HepG2 (cell line): ENCODE results near the gene PRSS33. TPM values are rescaled to one million over a fixed set of nuclear protein-coding genes. Genes with fewer than 3 reads are reported as not detected.

Source experiments
- ATAC-seq: fragments of 200-7000 bp; cut with Tn5 transposase; 3 replicates; pipeline ENCODE4 v1.9.1; 2020; ENCODE audit warnings: mild to moderate bottlenecking, moderate library complexity
- BruUV-seq: library from RNA; stranded (reverse); fragments of 400-500 nt; replicated peaks from 2 replicates; lab custom pipeline; 2021; lab: Mats Ljungman, UMichigan
- CTCF ChIA-PET: fragments of 300-600 bp; formaldehyde crosslinking; extraction: SDS; loops from one replicate; lab custom pipeline; 2021; ENCODE audit warnings: low total read pairs, inconsistent platforms, low intra/inter-chr PET ratio; lab: Yijun Ruan, JAX
- POLR2A ChIA-PET: fragments of 350-600 bp; sonication (Branson Sonifier 250); formaldehyde crosslinking; loops from one replicate; lab custom pipeline; 2020; ENCODE audit warnings: antibody characterized with exemption, inconsistent platforms; lab: Yijun Ruan, JAX
- DNase-seq: peaks from one replicate; pipeline ENCODE4 v3.0.0-alpha.2; 2015; ENCODE audit warnings: low spot score
- FAIRE-seq: peaks from 3 replicates; lab custom pipeline; 2011; peaks lifted over from hg19 to GRCh38; lab: Jason Lieb, UNC
- H2AFZ ChIP-seq: one replicate; pipeline ENCODE4 v1.6.1; 2011; ENCODE audit warnings: low read length, inconsistent platforms
- H3K27ac ChIP-seq: fragments of 300-600 bp; 3 replicates; pipeline ENCODE4 v1.8.0; 2011; ENCODE audit warnings: mixed run types, mild to moderate bottlenecking, mixed read lengths, low read length, inconsistent platforms; ENCODE audit not compliant: insufficient read depth; ENCODE audit errors: extremely low read length
- H3K27me3 ChIP-seq, 2 experiments: fragments of 200-600 bp in 1 of 2; 2 replicates in 1 of 2; 3 replicates in 1 of 2; pipeline versions ENCODE4 v1.6.0 to v1.8.0; 2011; ENCODE audit warnings: low read length in 2 of 2, mild to moderate bottlenecking in 2 of 2, moderate library complexity in 2 of 2, inconsistent platforms in 1 of 2; ENCODE audit not compliant: insufficient read depth in 2 of 2, control insufficient read depth in 1 of 2
- H3K36me3 ChIP-seq, 2 experiments: fragments of 200-600 bp in 1 of 2; replicated peaks in 1 of 2; 2 replicates in 1 of 2; 3 replicates in 1 of 2; pipeline versions ENCODE4 v1.5.1 to v1.8.0; 2011; ENCODE audit warnings: low read length in 2 of 2, inconsistent platforms in 1 of 2; ENCODE audit not compliant: insufficient read depth in 2 of 2, control insufficient read depth in 1 of 2
- H3K4me1 ChIP-seq: 2 replicates; pipeline ENCODE4 v1.5.1; 2012; ENCODE audit warnings: low read length, inconsistent platforms; ENCODE audit not compliant: insufficient read depth
- H3K4me2 ChIP-seq: 2 replicates; pipeline ENCODE4 v1.6.0; 2011; ENCODE audit warnings: low read depth, low read length, inconsistent platforms
- H3K4me3 ChIP-seq, 3 experiments: fragments of 200-600 bp in 1 of 3; sonication (generic), shearing (Covaris generic) in 1 of 3; replicated peaks in 1 of 3; 2 replicates each; pipeline ENCODE4 v1.5.1; 2011 to 2016; ENCODE audit warnings: low read length in 3 of 3, inconsistent platforms in 2 of 3, low read depth in 2 of 3, mild to moderate bottlenecking in 2 of 3, control low read depth in 1 of 3, mixed read lengths in 1 of 3; ENCODE audit not compliant: insufficient read depth in 1 of 3
- H3K79me2 ChIP-seq: one replicate; pipeline ENCODE4 v1.6.1; 2011; ENCODE audit warnings: low read length, inconsistent platforms; ENCODE audit not compliant: insufficient read depth
- H3K9ac ChIP-seq: 2 replicates; pipeline ENCODE4 v1.6.0; 2011; ENCODE audit warnings: mild to moderate bottlenecking, low read depth, low read length, inconsistent platforms; ENCODE audit not compliant: insufficient read depth
- H3K9me3 ChIP-seq: 2 replicates; pipeline ENCODE4 v1.5.1; 2012; ENCODE audit warnings: mild to moderate bottlenecking, low read length
- H4K20me1 ChIP-seq: 2 replicates; pipeline ENCODE4 v1.6.0; 2011; ENCODE audit warnings: inconsistent platforms, mild to moderate bottlenecking, low read length, moderate library complexity; ENCODE audit not compliant: insufficient read depth
- SATB2 ChIP-seq: sonication (generic); formaldehyde crosslinking; IDR thresholded peaks from 2 replicates; pipeline ENCODE4 v1.5.0; 2020; ENCODE audit warnings: missing genetic modification reagents
- ZBTB4 ChIP-seq: sonication (generic); formaldehyde crosslinking; IDR thresholded peaks from 2 replicates; pipeline ENCODE4 v1.4.0; 2020; ENCODE audit warnings: missing genetic modification reagents, mild to moderate bottlenecking, borderline replicate concordance
- ZNF460 ChIP-seq: sonication (generic); formaldehyde crosslinking; IDR thresholded peaks from 2 replicates; pipeline ENCODE4 v1.5.1; 2020; ENCODE audit warnings: missing genetic modification reagents, mild to moderate bottlenecking, borderline replicate concordance
- ZNF691 ChIP-seq: sonication (generic); formaldehyde crosslinking; IDR thresholded peaks from 2 replicates; pipeline ENCODE4 v1.4.0; 2020; ENCODE audit warnings: missing genetic modification reagents, low read depth, mild to moderate bottlenecking, borderline replicate concordance
- WGBS: methylation state at CpG from one replicate; pipeline ENCODE4 v1.1.6; 2017; ENCODE audit warnings: low lambda C conversion rate; 5-methylcytosine and 5-hydroxymethylcytosine counted together
- in situ Hi-C: cut with HindIII; loops from 2 replicates; pipeline ENCODE4 v1.10.0; 2017; ENCODE audit warnings: low pct_unique_long_range_greater_than_20kb; ENCODE audit not compliant: extremely low pct_ligation_motif_present
- intact Hi-C: fragments of 100-400 bp; cut with micrococcal nuclease; formaldehyde crosslinking; loops from one replicate; pipeline ENCODE4 v1.10.0; 2022; ENCODE audit not compliant: unreplicated experiment
- polyA plus RNA-seq, 8 experiments: library from polyadenylated mRNA; depleted of rRNA in 3 of 8; stranded (reverse) in 7 of 8; unstranded in 1 of 8; fragments of >200 nt; fragmentation: Illumina TruSeq in 4 of 8; extraction: Trizol in 4 of 8; gene quantifications; 2 replicates each; pipeline versions ENCODE4 v1.2.1 to v1.2.3, GENCODE V29; 2011 to 2016; ENCODE audit warnings: low read depth in 4 of 8, missing spikeins in 1 of 8, mixed read lengths in 1 of 8; ENCODE audit not compliant: insufficient read depth in 1 of 8
- total RNA-seq, 5 experiments: library from RNA; depleted of rRNA; stranded (reverse); fragments of >200 nt; fragmentation: Illumina TruSeq; extraction: Trizol; gene quantifications; 2 replicates each; pipeline ENCODE4 v1.2.3, GENCODE V29; 2016; ENCODE audit warnings: low read depth in 1 of 5

PRSS33 gene
- total and polyA plus RNA-seq, 2 of the 13 experiments (the other 11 are each of a cell fraction or from before 2014, with no cell fraction given) = not detected

GRCh38 chr16:2813771-2814221 lies 26.4 kb upstream of the PRSS33 start:
- Histone ChIP-seq H3K79me2 (no peaks in the 10 kb centered on the region), H3K9me3 (no peaks in the 10 kb centered on the region), H3K27me3 (peaks cover 8 to 51% of the 10 kb centered on the region in 2 experiments), H3K4me2 (no peak overlapping the region), H4K20me1 (no peaks in the 10 kb centered on the region), H3K4me3 (no peak overlapping the region), H3K4me1 (peaks cover 19% of the 10 kb centered on the region), H2AFZ (no peak overlapping the region), H3K27ac (no peak overlapping the region), H3K9ac (no peak overlapping the region), H3K36me3 (no peaks in the 10 kb centered on the region)
- DNase-seq (no peak), FAIRE-seq (no peak), ATAC-seq (no peak)
- intact Hi-C loops = no loop called here
- no peak for TF ChIP-seq ZBTB4 (CRISPR knock-in tag)
- TF ChIP-seq SATB2 (CRISPR knock-in tag) = no peak
- TF ChIP-seq ZNF460 (CRISPR knock-in tag) = no peak
- TF ChIP-seq ZNF691 (CRISPR knock-in tag) = no peak
- POLR2A ChIA-PET = no interaction called here
- 48% methylated on average over 6 of the region's 7 CpGs for WGBS
- CTCF ChIA-PET = no interaction called here
- in situ Hi-C loops = no loop called here
- BruUV-seq = no TSS peak
